ENCODE measurements around the gene ABCD4. TPM values are rescaled to one million over a fixed set of nuclear protein-coding genes. Genes with fewer than 3 reads are reported as not detected.

ABCD4 gene
- total RNA-seq, 1 donor from 2014 or later: 61.1 TPM

GRCh38 chr14:74260525-74261233, 42.1 kb downstream of the ABCD4 start:
- no peak overlapping the region for H3K4me3 ChIP-seq (ENCODE audit: low read depth, low read length)
- no peak for DNase-seq (ENCODE audit: low read depth)
- no peak for TF ChIP-seq CTCF (IDR thresholded peaks at IDR 0.05; ENCODE audit: insufficient read depth, low read length, poor library complexity, severe bottlenecking)
- H3K36me3 ChIP-seq (ENCODE audit: control insufficient read depth, insufficient read depth, low read length): no peaks in the 10 kb centered on the region
- H3K27me3 ChIP-seq (ENCODE audit: control insufficient read depth, insufficient read depth, low read length): peaks cover 28% of the 10 kb centered on the region

- no peak for DNase-seq (ENCODE audit: low read depth)
- Histone ChIP-seq H3K27me3 (ENCODE audit: control insufficient read depth, insufficient read depth, low read length) (peaks cover 32% of the 10 kb centered on the region), H3K4me3 (ENCODE audit: low read depth, low read length) (no peak overlapping the region), H3K36me3 (ENCODE audit: control insufficient read depth, insufficient read depth, low read length) (no peaks in the 10 kb centered on the region)
- TF ChIP-seq CTCF (IDR thresholded peaks at IDR 0.05; ENCODE audit: insufficient read depth, low read length, poor library complexity, severe bottlenecking): no peak
Observed at GRCh38 chr14:74259513-74259912, 43.2 kb downstream of the ABCD4 start.

DNA sequence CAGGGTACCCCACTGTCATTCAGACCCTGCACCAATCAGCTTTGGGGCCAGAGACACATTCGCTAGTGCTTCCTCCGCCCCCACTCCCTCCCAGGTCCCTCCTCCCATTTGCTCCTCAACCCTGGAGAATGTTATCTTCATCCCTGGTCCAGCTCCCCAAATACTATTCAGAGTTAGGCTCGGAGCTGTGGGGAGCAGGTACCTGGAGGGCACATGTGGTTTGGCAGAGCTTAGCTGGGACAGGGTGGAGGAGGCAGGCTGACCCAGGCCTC, 44.0 kb downstream of the ABCD4 start:
- no peaks in the 10 kb centered on the region for H3K36me3 ChIP-seq (ENCODE audit: control insufficient read depth, insufficient read depth, low read length)
- no peak for TF ChIP-seq CTCF (IDR thresholded peaks at IDR 0.05; ENCODE audit: insufficient read depth, low read length, poor library complexity, severe bottlenecking)
- no peak overlapping the region for H3K4me3 ChIP-seq (ENCODE audit: low read depth, low read length)
- DNase-seq (ENCODE audit: low read depth): no peak
- H3K27me3 ChIP-seq (ENCODE audit: control insufficient read depth, insufficient read depth, low read length): peaks cover 31% of the 10 kb centered on the region

- peak overlapping the region; percentile 49 for H3K4me3 ChIP-seq (ENCODE audit: low read depth, low read length)
- H3K27me3 ChIP-seq (ENCODE audit: control insufficient read depth, insufficient read depth, low read length): peaks cover 30% of the 10 kb centered on the region
- H3K36me3 ChIP-seq (ENCODE audit: control insufficient read depth, insufficient read depth, low read length): no peaks in the 10 kb centered on the region
- no peak for TF ChIP-seq CTCF (IDR thresholded peaks at IDR 0.05; ENCODE audit: insufficient read depth, low read length, poor library complexity, severe bottlenecking)
- DNase-seq (ENCODE audit: low read depth): no peak
Observed at GRCh38 chr14:74257941-74258763, 44.6 kb downstream of the ABCD4 start.

- DNase-seq (ENCODE audit: low read depth): no peak
- Histone ChIP-seq H3K27me3 (ENCODE audit: control insufficient read depth, insufficient read depth, low read length) (peaks cover 30% of the 10 kb centered on the region), H3K4me3 (ENCODE audit: low read depth, low read length) (peak overlapping the region; percentile 49), H3K36me3 (ENCODE audit: control insufficient read depth, insufficient read depth, low read length) (no peaks in the 10 kb centered on the region)
- no peak for TF ChIP-seq CTCF (IDR thresholded peaks at IDR 0.05; ENCODE audit: insufficient read depth, low read length, poor library complexity, severe bottlenecking)
Observed at GRCh38 chr14:74257078-74257940, 45.4 kb downstream of the ABCD4 start.

All from kidney epithelial cell (primary cell).